Right lobe of liver (tissue), 6 donors: ENCODE measurements around the gene OGFOD2. TPM values are rescaled to one million over a fixed set of nuclear protein-coding genes. Genes with fewer than 3 reads are reported as not detected.

Experiments
- ATAC-seq, 4 donors: fragments of 200-7000 bp; cut with Tn5 transposase; one replicate each; pipeline ENCODE4 v1.9.1; 2020; ENCODE audit warnings: mild to moderate bottlenecking in 4 of 4, moderate library complexity in 4 of 4
- DNase-seq, 3 donors: peaks; one replicate each; pipeline ENCODE4 v3.0.0-alpha.2; 2020
- H3K27ac ChIP-seq, 3 donors: fragments of 200-600 bp; one replicate each; pipeline ENCODE4 v1.8.0; 2022
- H3K27me3 ChIP-seq, 2 donors: fragments of 200-600 bp; one replicate each; pipeline ENCODE4 v1.8.0; 2022
- H3K36me3 ChIP-seq, 4 donors: fragments of 200-600 bp; sonication (generic) in 1 of 4; one replicate each; pipeline versions ENCODE4 v1.5.1 to v1.8.0; 2017 to 2022; ENCODE audit warnings: control low read depth in 1 of 4
- H3K4me1 ChIP-seq, 4 donors: fragments of 200-600 bp; sonication (generic) in 1 of 4; one replicate each; pipeline versions ENCODE4 v1.5.1 to v1.8.0; 2017 to 2022; ENCODE audit warnings: control low read depth in 1 of 4
- H3K4me3 ChIP-seq, 3 donors: fragments of 200-600 bp; one replicate each; pipeline ENCODE4 v1.8.0; 2022
- H3K9me3 ChIP-seq, 4 donors: fragments of 200-600 bp; sonication (generic) in 1 of 4; one replicate each; pipeline versions ENCODE4 v1.5.1 to v1.8.0; 2017 to 2022; ENCODE audit warnings: control low read depth in 1 of 4
- POLR2A ChIP-seq: fragments of 450-650 bp; IDR thresholded peaks from one replicate; pipeline ENCODE4 v1.6.1; 2017; ENCODE audit warnings: antibody characterized with exemption, mild to moderate bottlenecking
- WGBS: methylation state at CpG from one replicate; pipeline ENCODE4 v1.1.6; 2018; ENCODE audit warnings: low coverage, low lambda C conversion rate; ENCODE audit not compliant: insufficient coverage; ENCODE audit errors: missing lambda C conversion rate; 5-methylcytosine and 5-hydroxymethylcytosine counted together
- intact Hi-C, 2 donors: fragments of 100-400 bp; cut with DNase I; formaldehyde crosslinking; loops; one replicate each; pipeline versions ENCODE4 v1.11.2 to v1.14.1; 2022
- total RNA-seq, 6 experiments: library from RNA; depleted of rRNA in 2 of 6; stranded (reverse); fragments of >200 nt in 2 of 6; fragmentation: NEBNext Ultra II Directional in 3 of 6; extraction: Animal tissue kit (Norgen Biotek cat#: 25700) in 3 of 6; gene quantifications; one replicate each; pipeline versions ENCODE4 v1.1.0 to v1.2.4, GENCODE V29; 2016 to 2023
- TF ChIP-seq, protein P1 (sequence below), 4 donors: fragments of 200-600 bp in 3 of 4; fragments of 450-650 bp in 1 of 4; IDR thresholded peaks; one replicate each; pipeline versions ENCODE4 v1.5.1 to v1.8.0; 2016 to 2022; ENCODE audit warnings: antibody characterized with exemption in 4 of 4, mild to moderate bottlenecking in 2 of 4
- donor health status: DM: no; HTN: yes; CAD: no.
- donor health status: DM: no; HTN: no; CAD: no.
- donor health status: DM: no; HTN: no; CAD: no.
- donor health status: DM: no; HTN: yes; CAD: no.
- donor health status: DM: no; HTN: yes; CAD: no.

OGFOD2 gene
- total RNA-seq, 6 experiments from 2014 or later: 9.9 to 18.8 (median 14.1) TPM

GRCh38 chr12:122929812-122930211 is 45.2 kb upstream of the OGFOD2 start:
- H3K27me3 ChIP-seq: no peaks in the 10 kb centered on the region
- ATAC-seq: no peak
- WGBS: no CpG with 5 or more reads among the region's 23 CpGs
- no peak overlapping the region for H3K4me3 ChIP-seq
- peak overlapping the region in 1 of 3 donors; percentile 60 for H3K27ac ChIP-seq
- H3K9me3 ChIP-seq: no peaks in the 10 kb centered on the region
- intact Hi-C loops: no loop called here
- H3K36me3 ChIP-seq: no peaks in the 10 kb centered on the region
- H3K4me1 ChIP-seq: peaks cover 0 to 8% (median 2%) of the 10 kb centered on the region in 4 donors
- DNase-seq: no peak
- TF ChIP-seq, protein P1, sequence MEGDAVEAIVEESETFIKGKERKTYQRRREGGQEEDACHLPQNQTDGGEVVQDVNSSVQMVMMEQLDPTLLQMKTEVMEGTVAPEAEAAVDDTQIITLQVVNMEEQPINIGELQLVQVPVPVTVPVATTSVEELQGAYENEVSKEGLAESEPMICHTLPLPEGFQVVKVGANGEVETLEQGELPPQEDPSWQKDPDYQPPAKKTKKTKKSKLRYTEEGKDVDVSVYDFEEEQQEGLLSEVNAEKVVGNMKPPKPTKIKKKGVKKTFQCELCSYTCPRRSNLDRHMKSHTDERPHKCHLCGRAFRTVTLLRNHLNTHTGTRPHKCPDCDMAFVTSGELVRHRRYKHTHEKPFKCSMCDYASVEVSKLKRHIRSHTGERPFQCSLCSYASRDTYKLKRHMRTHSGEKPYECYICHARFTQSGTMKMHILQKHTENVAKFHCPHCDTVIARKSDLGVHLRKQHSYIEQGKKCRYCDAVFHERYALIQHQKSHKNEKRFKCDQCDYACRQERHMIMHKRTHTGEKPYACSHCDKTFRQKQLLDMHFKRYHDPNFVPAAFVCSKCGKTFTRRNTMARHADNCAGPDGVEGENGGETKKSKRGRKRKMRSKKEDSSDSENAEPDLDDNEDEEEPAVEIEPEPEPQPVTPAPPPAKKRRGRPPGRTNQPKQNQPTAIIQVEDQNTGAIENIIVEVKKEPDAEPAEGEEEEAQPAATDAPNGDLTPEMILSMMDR (IDR thresholded peaks at IDR 0.05): no peak
- no peak for TF ChIP-seq POLR2A

DNA sequence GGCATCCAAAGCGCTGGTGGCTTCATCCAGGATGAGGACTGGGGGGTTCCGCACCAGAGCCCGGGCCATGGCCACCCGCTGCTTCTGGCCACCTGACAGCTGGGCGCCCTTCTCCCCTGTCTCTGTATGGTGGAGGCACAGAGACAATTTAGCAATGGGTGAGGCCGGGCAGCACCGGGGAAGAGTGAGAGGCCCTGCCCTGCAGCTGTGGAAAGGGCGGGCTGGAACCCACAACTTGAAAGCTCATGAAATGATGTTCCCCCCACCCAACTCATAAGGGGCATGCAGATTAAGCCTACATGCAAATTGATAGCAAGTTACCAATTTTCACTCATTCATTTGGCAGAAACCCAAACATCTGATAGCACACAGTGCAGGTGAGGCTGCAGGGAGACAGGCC is 42.8 kb upstream of the OGFOD2 start:
- Histone ChIP-seq H3K9me3 (no peaks in the 10 kb centered on the region), H3K4me3 (no peak overlapping the region), H3K27ac (no peak overlapping the region), H3K36me3 (no peaks in the 10 kb centered on the region), H3K27me3 (no peaks in the 10 kb centered on the region), H3K4me1 (peaks cover 0 to 11% (median 2%) of the 10 kb centered on the region in 4 donors)
- ATAC-seq: no peak
- intact Hi-C loops: no loop called here
- 100% methylated on average over 3 of the region's 8 CpGs for WGBS
- no peak for DNase-seq
- TF ChIP-seq, protein P1 (IDR thresholded peaks at IDR 0.05): no peak
- no peak for TF ChIP-seq POLR2A

DNA sequence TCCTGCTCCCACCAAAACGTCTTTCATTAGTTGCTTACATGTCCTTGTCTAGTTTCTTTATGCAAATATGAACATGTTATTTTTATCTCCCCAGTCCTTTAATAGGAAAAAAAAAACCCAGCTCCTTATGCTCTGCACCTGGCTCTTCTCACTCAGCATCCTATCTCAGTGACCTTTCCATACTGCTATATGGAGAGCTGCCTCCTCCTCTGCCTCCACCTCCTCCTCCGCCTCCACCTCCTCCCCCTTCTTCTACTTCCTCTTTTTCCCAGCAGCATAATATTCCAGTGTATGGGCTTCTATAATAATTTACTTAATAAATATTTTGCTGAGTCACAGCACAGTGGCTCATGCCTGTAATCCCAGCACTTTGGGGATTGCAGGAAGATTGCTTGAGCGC is 40.3 kb upstream of the OGFOD2 start:
- intact Hi-C loops: no loop called here
- Histone ChIP-seq H3K9me3 (no peaks in the 10 kb centered on the region), H3K27me3 (no peaks in the 10 kb centered on the region), H3K4me1 (peaks cover 0 to 13% (median 2%) of the 10 kb centered on the region in 4 donors), H3K4me3 (no peak overlapping the region), H3K36me3 (no peaks in the 10 kb centered on the region), H3K27ac (no peak overlapping the region)
- WGBS: 73% methylated on average over 3 of the region's 3 CpGs
- DNase-seq: no peak
- TF ChIP-seq, protein P1 (IDR thresholded peaks at IDR 0.05): no peak
- no peak for TF ChIP-seq POLR2A
- ATAC-seq: no peak

- Histone ChIP-seq H3K27ac (no peak overlapping the region), H3K4me1 (peaks cover 0 to 13% (median 2%) of the 10 kb centered on the region in 4 donors), H3K27me3 (no peaks in the 10 kb centered on the region), H3K36me3 (no peaks in the 10 kb centered on the region), H3K4me3 (no peak overlapping the region), H3K9me3 (no peaks in the 10 kb centered on the region)
- DNase-seq (no peak), ATAC-seq (peak in 1 of 4 donors; percentile 17)
- no CpG with 5 or more reads among the region's 8 CpGs for WGBS
- intact Hi-C loops: no loop called here
- no peak for TF ChIP-seq POLR2A
- TF ChIP-seq, protein P1 (IDR thresholded peaks at IDR 0.05): no peak
Observed at GRCh38 chr12:122935318-122935717, 39.7 kb upstream of the OGFOD2 start.
